Prostate gland (tissue), 2 donors: ENCODE results near the gene OLFM2.

Experiments
- CTCF ChIP-seq, 4 experiments: fragments of 200-600 bp in 2 of 4; fragments of 450-650 bp in 2 of 4; sonication (generic) in 2 of 4; IDR thresholded peaks; 1 replicate in 3 of 4; 2 replicates in 1 of 4; pipeline ENCODE4 v1.5.1; 2016 to 2019; ENCODE audit warnings: antibody characterized with exemption in 4 of 4, mild to moderate bottlenecking in 2 of 4, moderate library complexity in 2 of 4
- POLR2A ChIP-seq: fragments of 450-650 bp; IDR thresholded peaks from one replicate; pipeline ENCODE4 v1.6.1; 2016; ENCODE audit warnings: antibody characterized with exemption, mild to moderate bottlenecking

GRCh38 chr19:9923440-9923839, 12.9 kb downstream of the OLFM2 start:
- no peak for TF ChIP-seq CTCF (IDR thresholded peaks at IDR 0.05)
- no peak for TF ChIP-seq POLR2A
